Measurements from ENCODE around the gene MACC1. TPM values are rescaled to one million over a fixed set of nuclear protein-coding genes. Genes with fewer than 3 reads are reported as not detected.

Gene MACC1
- total and polyA plus RNA-seq, 2 of the 13 experiments (the other 11 are each of a cell fraction or from before 2014, with no cell fraction given), result 0.04 TPM; not detected in 1

DNA sequence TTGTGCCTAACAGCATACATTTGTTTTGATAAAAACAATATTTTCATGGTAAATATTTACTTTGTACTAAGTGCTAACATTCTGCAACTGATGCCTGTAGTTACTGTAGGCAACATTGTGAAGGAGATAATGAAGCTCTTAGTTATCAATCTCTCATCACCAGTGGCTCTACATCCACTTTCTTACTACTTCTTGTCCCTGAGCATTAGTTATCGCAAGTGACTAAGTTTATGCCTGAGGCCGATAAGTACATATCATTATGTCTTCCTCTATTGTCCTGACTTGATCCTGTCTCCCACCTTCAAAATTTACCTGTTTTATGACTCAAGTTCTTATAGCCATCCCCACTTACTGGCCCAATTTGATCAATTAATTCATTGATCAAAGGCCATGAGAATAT is 63.6 kb downstream of the MACC1 start:
- no peak overlapping the region for H3K27ac ChIP-seq (ENCODE audit: extremely low read length, insufficient read depth, low read length)
- H3K4me1 ChIP-seq (ENCODE audit: insufficient read depth, low read length), result no peaks in the 10 kb centered on the region
- H3K9me3 ChIP-seq (ENCODE audit: low read length), result no peaks in the 10 kb centered on the region
- ChIA-PET CTCF (ENCODE audit: low intra/inter-chr PET ratio, low total read pairs) (no interaction called here), POLR2A (no interaction called here)
- in situ Hi-C loops (cut with HindIII; ENCODE audit: extremely low pct_ligation_motif_present, low pct_unique_long_range_greater_than_20kb) (loop anchor here (25.0 kb wide), 1 partner anchor 434 kb away; no protein-coding TSS in a partner anchor), intact Hi-C loops (cut with micrococcal nuclease; ENCODE audit: unreplicated experiment) (no loop called here)
- DNase-seq (ENCODE audit: low spot score) (no peak), ATAC-seq (no peak), FAIRE-seq (no peak)
- no peak for TF ChIP-seq ZNF552 (CRISPR knock-in tag; IDR thresholded peaks at IDR 0.05; ENCODE audit: borderline replicate concordance)
- TF ChIP-seq BORCS8-MEF2B (CRISPR knock-in tag; IDR thresholded peaks at IDR 0.05), result no peak
- TF ChIP-seq, protein P1, sequence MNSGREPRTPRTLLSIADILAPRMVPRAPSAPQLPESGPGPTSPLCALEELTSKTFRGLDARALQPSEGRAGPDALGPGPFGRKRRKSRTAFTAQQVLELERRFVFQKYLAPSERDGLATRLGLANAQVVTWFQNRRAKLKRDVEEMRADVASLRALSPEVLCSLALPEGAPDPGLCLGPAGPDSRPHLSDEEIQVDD (CRISPR knock-in tag; IDR thresholded peaks at IDR 0.05; ENCODE audit: borderline replicate concordance), result no peak
- no peak for TF ChIP-seq ZNF598 (CRISPR knock-in tag; IDR thresholded peaks at IDR 0.05; ENCODE audit: borderline replicate concordance)
- no peak for TF ChIP-seq NCOA1 (CRISPR knock-in tag; IDR thresholded peaks at IDR 0.05)
- TF ChIP-seq RORA (CRISPR knock-in tag; IDR thresholded peaks at IDR 0.05), result no peak
- TF ChIP-seq, protein P2, sequence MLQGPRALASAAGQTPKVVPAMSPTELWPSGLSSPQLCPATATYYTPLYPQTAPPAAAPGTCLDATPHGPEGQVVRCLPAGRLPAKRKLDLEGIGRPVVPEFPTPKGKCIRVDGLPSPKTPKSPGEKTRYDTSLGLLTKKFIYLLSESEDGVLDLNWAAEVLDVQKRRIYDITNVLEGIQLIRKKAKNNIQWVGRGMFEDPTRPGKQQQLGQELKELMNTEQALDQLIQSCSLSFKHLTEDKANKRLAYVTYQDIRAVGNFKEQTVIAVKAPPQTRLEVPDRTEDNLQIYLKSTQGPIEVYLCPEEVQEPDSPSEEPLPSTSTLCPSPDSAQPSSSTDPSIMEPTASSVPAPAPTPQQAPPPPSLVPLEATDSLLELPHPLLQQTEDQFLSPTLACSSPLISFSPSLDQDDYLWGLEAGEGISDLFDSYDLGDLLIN (CRISPR knock-in tag; IDR thresholded peaks at IDR 0.05; ENCODE audit: borderline replicate concordance), result no peak
- TF ChIP-seq SALL2 (CRISPR knock-in tag; IDR thresholded peaks at IDR 0.05), result no peak
- no peak for TF ChIP-seq KLF16 (CRISPR knock-in tag; IDR thresholded peaks at IDR 0.05)
- no peak for TF ChIP-seq ZNF550 (CRISPR knock-in tag; IDR thresholded peaks at IDR 0.05; ENCODE audit: borderline replicate concordance)
- no peak for TF ChIP-seq ZNF607 (CRISPR knock-in tag; IDR thresholded peaks at IDR 0.05; ENCODE audit: borderline replicate concordance)
- no peak for TF ChIP-seq RFX5 (IDR thresholded peaks at IDR 0.05; ENCODE audit: low read depth, low read length)
- no peak for TF ChIP-seq MBD4 (IDR thresholded peaks at IDR 0.05; ENCODE audit: borderline replicate concordance, low read length)
- no peak for TF ChIP-seq MXD1 (CRISPR knock-in tag; IDR thresholded peaks at IDR 0.05)
- TF ChIP-seq ISL2 (CRISPR knock-in tag; IDR thresholded peaks at IDR 0.05), result no peak
- TF ChIP-seq ZBTB38 (CRISPR knock-in tag; IDR thresholded peaks at IDR 0.05), result no peak
- TF ChIP-seq ZNF24 (IDR thresholded peaks at IDR 0.05), result no peak
- no peaks in the 10 kb centered on the region for H3K27me3 ChIP-seq (ENCODE audit: control insufficient read depth in 1 of 2, insufficient read depth in 2 of 2, low read length in 2 of 2)
- no peak overlapping the region for H3K9ac ChIP-seq (ENCODE audit: insufficient read depth, low read depth, low read length)
- BruUV-seq (replicated peaks), result no TSS peak
- no peak overlapping the region for H3K4me3 ChIP-seq (replicated peaks in 1 of 3; ENCODE audit: insufficient read depth in 1 of 3, low read depth in 2 of 3, low read length in 3 of 3)
- no peaks in the 10 kb centered on the region for H3K79me2 ChIP-seq (ENCODE audit: insufficient read depth, low read length)
- no peaks in the 10 kb centered on the region for H3K36me3 ChIP-seq (replicated peaks in 1 of 2; ENCODE audit: control insufficient read depth in 1 of 2, insufficient read depth in 2 of 2, low read length in 2 of 2)
- H2AFZ ChIP-seq (ENCODE audit: low read length), result no peak overlapping the region
- no peak overlapping the region for H3K4me2 ChIP-seq (ENCODE audit: low read depth, low read length)
- 74% methylated on average over 2 of the region's 2 CpGs for WGBS (ENCODE audit: low lambda C conversion rate)
- H4K20me1 ChIP-seq (ENCODE audit: insufficient read depth, low read length), result no peaks in the 10 kb centered on the region
